HG02678 (cell line): ENCODE results near the gene TOM1L1.

Experiments
- ATAC-seq: cut with Tn5 transposase; IDR thresholded peaks from one replicate; pipeline ENCODE4 v1.9.1; 2021; ENCODE audit warnings: mild to moderate bottlenecking, moderate library complexity; ENCODE audit not compliant: unreplicated experiment

The TOM1L1 gene

DNA sequence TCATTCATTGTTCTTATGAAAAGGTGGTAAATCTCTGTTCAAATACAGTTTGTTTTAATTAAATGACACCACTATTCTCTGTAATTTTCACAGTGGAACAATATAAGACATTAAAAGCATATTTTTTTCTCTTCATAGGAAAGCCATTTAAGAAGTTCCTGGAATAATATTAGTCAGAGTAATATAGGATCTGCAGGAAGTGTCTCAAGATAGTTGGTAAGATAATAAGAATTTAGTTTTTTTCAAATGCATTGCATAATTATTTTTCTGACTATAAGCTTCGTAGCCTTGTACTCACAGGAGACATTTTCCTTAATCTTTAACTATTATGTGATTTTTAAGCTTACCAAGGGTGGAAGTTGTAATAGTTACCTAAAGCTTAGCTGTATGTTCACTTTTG is 84.8 kb downstream of the TOM1L1 start:
- ATAC-seq: no peak

DNA sequence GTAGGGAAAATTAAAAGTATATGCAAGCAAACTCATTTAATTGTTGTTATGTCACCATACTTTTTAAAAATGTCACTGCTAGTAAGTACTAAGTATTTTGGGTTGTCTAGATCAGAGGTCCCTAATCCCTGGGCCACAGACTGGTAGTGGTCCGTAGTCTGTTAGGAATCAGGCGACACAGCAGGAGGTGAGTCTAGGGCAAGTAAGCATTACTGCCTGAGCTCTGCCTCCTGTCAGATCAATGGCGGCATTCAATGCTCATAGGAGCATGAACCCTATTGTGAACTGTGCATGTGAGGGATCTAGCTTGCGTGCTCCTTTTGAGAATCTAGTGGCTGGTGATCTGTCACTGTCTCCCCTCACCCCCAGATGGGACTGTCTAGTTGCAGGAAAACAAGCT is 89.5 kb downstream of the TOM1L1 start:
- no peak for ATAC-seq

DNA sequence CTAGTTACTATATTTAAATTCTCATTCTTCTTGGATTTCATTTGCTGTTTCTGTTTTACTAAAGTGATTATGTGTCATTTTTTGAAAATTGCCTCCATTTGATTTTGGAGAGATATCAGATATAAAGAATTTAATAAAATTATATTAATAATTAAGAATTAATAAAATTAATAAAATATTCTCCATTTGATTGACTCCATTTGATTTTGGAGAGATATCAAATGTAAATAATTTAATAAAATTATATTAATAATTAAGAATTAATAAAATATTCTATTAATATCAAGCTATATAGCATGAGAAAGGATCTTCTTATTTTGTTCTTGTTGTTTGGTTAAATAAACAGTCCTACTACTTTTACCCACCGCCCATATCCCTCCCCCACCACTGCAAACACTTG is 90.9 kb downstream of the TOM1L1 start:
- no peak for ATAC-seq

DNA sequence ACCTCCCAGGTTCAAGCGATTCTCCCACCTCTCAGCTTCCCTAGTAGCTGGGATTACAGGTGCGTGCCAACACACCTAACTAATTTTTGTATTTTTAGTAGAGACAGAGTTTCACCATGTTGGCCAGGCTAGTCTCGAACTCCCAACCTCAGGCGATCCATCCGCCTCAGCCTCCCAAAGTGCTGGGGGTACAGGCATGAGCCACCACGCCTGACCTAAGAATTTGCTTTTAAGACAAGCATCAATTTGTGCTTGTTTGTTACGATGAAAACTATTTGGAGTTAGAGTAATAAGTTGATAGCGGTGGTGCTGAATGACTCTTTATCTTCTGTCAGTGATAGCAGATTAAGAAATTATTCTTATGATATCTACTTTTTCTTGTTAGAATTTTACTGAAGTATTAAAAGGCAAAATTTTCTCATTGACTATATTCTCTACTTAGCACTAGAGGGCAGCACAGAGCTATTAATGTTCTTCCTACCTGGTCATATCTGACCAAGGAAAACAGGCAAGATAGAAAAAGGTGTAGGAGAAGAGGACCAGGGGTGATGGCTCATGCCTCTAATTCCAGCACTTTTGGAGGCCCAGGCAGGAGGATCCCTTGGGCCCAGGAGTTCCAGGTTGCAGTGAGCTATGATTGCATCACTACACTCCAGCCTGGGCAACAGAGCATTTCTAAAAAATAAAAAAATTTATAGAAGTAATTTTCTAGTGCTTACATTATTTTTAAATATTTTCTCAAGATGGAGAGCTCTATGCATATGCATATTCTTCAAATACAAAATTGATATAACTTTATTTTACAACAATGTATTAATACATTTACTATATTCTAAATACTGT is 92.4 kb downstream of the TOM1L1 start:
- ATAC-seq: peak; percentile 51

DNA sequence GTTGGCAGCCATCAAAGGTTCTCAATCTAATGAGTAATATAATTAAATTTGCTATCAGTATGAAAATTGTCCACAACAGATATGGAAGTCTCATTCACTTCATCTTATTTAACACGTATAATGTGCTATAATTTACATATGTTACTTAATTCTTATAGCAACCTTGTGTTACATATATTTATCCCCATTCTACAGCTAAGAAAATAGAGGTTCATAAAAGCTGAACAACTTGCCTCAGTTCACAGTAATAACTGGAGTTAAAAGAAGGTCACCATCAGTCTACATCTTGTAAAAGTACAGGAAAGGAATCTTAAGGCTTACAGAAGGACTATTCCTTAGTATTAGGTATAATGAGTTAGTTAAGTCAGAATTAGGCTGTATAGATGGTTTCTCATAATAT is 95.8 kb downstream of the TOM1L1 start:
- ATAC-seq: no peak

DNA sequence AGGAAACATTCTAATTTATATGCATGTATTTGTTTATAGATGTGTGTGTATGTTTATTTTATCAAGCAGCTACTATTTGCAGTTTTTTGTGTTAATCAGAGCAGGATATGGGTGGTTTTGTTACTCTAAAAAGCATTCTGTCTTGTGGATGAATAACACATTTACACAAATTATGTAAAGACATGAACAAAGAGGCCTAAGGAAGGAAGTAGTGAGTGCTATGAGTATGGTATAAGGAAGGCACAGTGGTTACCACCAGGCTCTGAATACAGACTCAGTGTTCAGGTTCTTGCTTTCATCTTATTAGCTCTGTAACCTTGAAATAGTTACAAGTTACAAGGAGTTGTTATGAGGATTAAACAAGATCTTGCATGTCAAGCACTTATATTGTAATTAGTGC is 101.8 kb downstream of the TOM1L1 start:
- no peak for ATAC-seq

DNA sequence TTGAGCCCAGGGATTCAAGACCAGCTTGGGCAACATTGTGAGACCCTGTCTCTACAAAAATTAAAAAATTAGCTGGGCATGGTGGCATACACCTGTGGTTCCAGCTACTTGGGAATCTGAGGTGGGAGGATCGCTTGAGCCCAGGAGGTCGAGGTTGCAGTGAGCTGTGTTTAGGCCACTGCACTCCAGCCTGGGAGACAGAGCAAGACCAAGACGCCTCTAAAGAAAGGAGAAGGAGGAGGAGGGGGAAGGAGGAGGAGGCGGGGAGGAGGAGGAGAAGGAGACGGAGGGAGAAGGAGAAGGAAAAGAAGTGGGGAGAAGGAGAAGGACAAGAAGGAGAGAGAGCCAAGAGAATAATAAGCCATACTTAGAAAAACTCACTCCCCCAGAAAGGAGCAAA is 103.8 kb downstream of the TOM1L1 start:
- no peak for ATAC-seq

DNA sequence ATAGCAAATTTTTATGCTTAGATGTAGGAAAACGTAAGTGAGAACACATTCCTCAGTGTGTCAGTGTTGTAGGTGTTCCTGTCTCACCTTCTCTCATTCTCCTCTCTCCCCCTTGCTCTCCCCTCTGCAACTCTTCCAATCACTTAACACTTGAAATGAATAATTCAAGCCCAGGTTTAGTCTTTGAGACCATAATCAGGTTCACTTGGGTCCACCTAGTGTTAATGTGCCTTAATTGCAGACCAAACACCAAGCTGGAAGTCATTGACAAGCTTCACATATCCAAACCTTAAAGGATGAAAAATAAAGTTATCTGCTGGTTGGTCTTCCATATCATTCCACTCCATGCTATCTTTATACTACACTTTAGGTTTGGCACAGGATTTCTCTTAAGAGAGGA is 104.9 kb downstream of the TOM1L1 start:
- no peak for ATAC-seq
